Stomach smooth muscle (tissue), 2 donors: ENCODE data around the gene KLF2.
"Not testable (repeated sequence)": the region's sequence is repeated elsewhere in the genome, so short reads cannot be mapped to it uniquely, and the experiment has no call there.

ENCODE experiments used
- H3K27ac ChIP-seq: one replicate; pipeline ENCODE4 v1.7.0; 2013; ENCODE audit warnings: mild to moderate bottlenecking, low read length, inconsistent platforms
- H3K27me3 ChIP-seq, 2 donors: one replicate each; pipeline ENCODE4 v1.7.0; 2013; ENCODE audit warnings: low read length in 2 of 2; ENCODE audit not compliant: insufficient read depth in 2 of 2, control insufficient read depth in 1 of 2
- H3K36me3 ChIP-seq, 2 donors: one replicate each; pipeline ENCODE4 v1.7.0; 2013; ENCODE audit warnings: low read length in 2 of 2; ENCODE audit not compliant: control insufficient read depth in 2 of 2, insufficient read depth in 2 of 2
- H3K4me1 ChIP-seq: one replicate; pipeline ENCODE4 v1.7.0; 2013; ENCODE audit warnings: low read length; ENCODE audit not compliant: control insufficient read depth, insufficient read depth
- H3K4me3 ChIP-seq, 2 donors: one replicate each; pipeline ENCODE4 v1.7.0; 2013; ENCODE audit warnings: low read length in 2 of 2
- H3K9ac ChIP-seq, 2 donors: one replicate each; pipeline ENCODE4 v1.7.0; 2013; ENCODE audit warnings: low read length in 2 of 2, mild to moderate bottlenecking in 1 of 2
- H3K9me3 ChIP-seq, 2 donors: one replicate each; pipeline ENCODE4 v1.7.0; 2013; ENCODE audit warnings: low read length in 2 of 2; ENCODE audit not compliant: control insufficient read depth in 2 of 2
- donor health status: healthy.
- donor health status: Pancreatic carcinoma.

KLF2 gene

GRCh38 chr19:16324384-16325160 lies at the start of gene KLF2:
TSS of gene KLF2 (plus strand) at chr19:16324826. CDS start at chr19:16324924, 98 bp downstream.
- peak within 1 kb of the TSS; percentile 68 to 80 for H3K4me3 ChIP-seq
- peak within 1 kb of the TSS; percentile 75 to 81 for H3K9ac ChIP-seq
- H3K36me3 ChIP-seq = peaks cover 11 to 14% of the 10 kb centered on the region in 2 donors
- no peaks in the 10 kb centered on the region for H3K9me3 ChIP-seq
- H3K27ac ChIP-seq = peak within 1 kb of the TSS; percentile 85
- peaks cover 44% of the 10 kb centered on the region for H3K4me1 ChIP-seq
- H3K27me3 ChIP-seq = no peaks in the 10 kb centered on the region

GRCh38 chr19:16280306-16280705 lies 44.3 kb upstream of the KLF2 start:
- no peaks in the 10 kb centered on the region for H3K36me3 ChIP-seq
- H3K9me3 ChIP-seq = no peaks in the 10 kb centered on the region
- peaks cover 31% of the 10 kb centered on the region for H3K4me1 ChIP-seq
- no peaks in the 10 kb centered on the region for H3K27me3 ChIP-seq
- no peak overlapping the region for H3K9ac ChIP-seq
- no peak overlapping the region for H3K27ac ChIP-seq
- H3K4me3 ChIP-seq = no peak overlapping the region

GRCh38 chr19:16281743-16282142 lies 42.9 kb upstream of the KLF2 start:
- no peak overlapping the region for H3K9ac ChIP-seq
- peaks cover 41% of the 10 kb centered on the region for H3K4me1 ChIP-seq
- no peaks in the 10 kb centered on the region for H3K27me3 ChIP-seq
- no peaks in the 10 kb centered on the region for H3K36me3 ChIP-seq
- H3K27ac ChIP-seq = peak overlapping the region; percentile 64
- H3K4me3 ChIP-seq = no peak overlapping the region
- H3K9me3 ChIP-seq = no peaks in the 10 kb centered on the region

- H3K4me1 ChIP-seq = peaks cover 42% of the 10 kb centered on the region
- peak overlapping the region; percentile 44 to 69 for H3K4me3 ChIP-seq
- peak overlapping the region; percentile 99 for H3K27ac ChIP-seq
- no peaks in the 10 kb centered on the region for H3K9me3 ChIP-seq
- no peaks in the 10 kb centered on the region for H3K27me3 ChIP-seq
- H3K36me3 ChIP-seq = no peaks in the 10 kb centered on the region
- H3K9ac ChIP-seq = peak overlapping the region; percentile 76 to 89
These were observed 41.2 kb upstream of the KLF2 start for GRCh38 chr19:16283210-16284061.

GRCh38 chr19:16284505-16284904 lies 40.1 kb upstream of the KLF2 start:
- H3K4me3 ChIP-seq = peak overlapping the region in 1 of 2 donors; percentile 69
- no peaks in the 10 kb centered on the region for H3K36me3 ChIP-seq
- H3K4me1 ChIP-seq = peaks cover 42% of the 10 kb centered on the region
- H3K27ac ChIP-seq = peak overlapping the region; percentile 99
- H3K9me3 ChIP-seq = no peaks in the 10 kb centered on the region
- H3K9ac ChIP-seq = peak overlapping the region; percentile 76 to 89
- H3K27me3 ChIP-seq = no peaks in the 10 kb centered on the region

GRCh38 chr19:16285079-16285478 lies 39.5 kb upstream of the KLF2 start:
- H3K27ac ChIP-seq = peak overlapping the region; percentile 99
- not testable (repeated sequence) for H3K36me3 ChIP-seq, H3K9me3 ChIP-seq, H3K4me3 ChIP-seq, H3K9ac ChIP-seq, H3K27me3 ChIP-seq
- peaks cover 42% of the 10 kb centered on the region for H3K4me1 ChIP-seq

GRCh38 chr19:16285769-16286498 lies 38.7 kb upstream of the KLF2 start:
- Histone ChIP-seq H3K27ac (peak overlapping the region; percentile 99), H3K4me1 (peaks cover 42% of the 10 kb centered on the region), H3K9me3 (no peaks in the 10 kb centered on the region), H3K4me3 (peak overlapping the region in 1 of 2 donors; percentile 35), H3K27me3 (no peaks in the 10 kb centered on the region), H3K9ac (peak overlapping the region; percentile 34 to 62), H3K36me3 (no peaks in the 10 kb centered on the region)

GRCh38 chr19:16288544-16288943 lies 36.1 kb upstream of the KLF2 start:
- peaks cover 37% of the 10 kb centered on the region for H3K4me1 ChIP-seq
- no peak overlapping the region for H3K27ac ChIP-seq

GRCh38 chr19:16289594-16289993 lies 35.0 kb upstream of the KLF2 start:
- Histone ChIP-seq H3K27me3 (no peaks in the 10 kb centered on the region), H3K27ac (no peak overlapping the region), H3K36me3 (no peaks in the 10 kb centered on the region), H3K9ac (no peak overlapping the region), H3K9me3 (no peaks in the 10 kb centered on the region), H3K4me3 (no peak overlapping the region), H3K4me1 (peaks cover 32% of the 10 kb centered on the region)

More at GRCh38 chr19:16288544-16288943, 36.1 kb upstream of the KLF2 start:
- H3K4me3 ChIP-seq = no peak overlapping the region
- no peaks in the 10 kb centered on the region for H3K36me3 ChIP-seq
- H3K27me3 ChIP-seq = no peaks in the 10 kb centered on the region
- H3K9ac ChIP-seq = no peak overlapping the region
- no peaks in the 10 kb centered on the region for H3K9me3 ChIP-seq

- H3K27ac ChIP-seq = no peak overlapping the region
- peaks cover 28% of the 10 kb centered on the region for H3K4me1 ChIP-seq
- H3K9ac ChIP-seq = no peak overlapping the region
- H3K36me3 ChIP-seq = no peaks in the 10 kb centered on the region
- H3K27me3 ChIP-seq = no peaks in the 10 kb centered on the region
- no peaks in the 10 kb centered on the region for H3K9me3 ChIP-seq
- H3K4me3 ChIP-seq = no peak overlapping the region
These were observed 33.9 kb upstream of the KLF2 start for GRCh38 chr19:16290692-16291091.
